Activated naive CD8-positive, alpha-beta T cell treated with anti-CD3 and anti-CD28 coated beads, Interleukin-2, amount 50 U/mL, for 16 hours (primary cell): ENCODE data around the gene G6PC3.
A peak's percentile ranks its signal among the peaks of the same experiment; 100 is the strongest.

ENCODE experiments used
- DNase-seq: peaks from one replicate; pipeline ENCODE4 v3.0.0-alpha.2; 2020; ENCODE audit warnings: low read depth, low spot score

The G6PC3 gene

DNA sequence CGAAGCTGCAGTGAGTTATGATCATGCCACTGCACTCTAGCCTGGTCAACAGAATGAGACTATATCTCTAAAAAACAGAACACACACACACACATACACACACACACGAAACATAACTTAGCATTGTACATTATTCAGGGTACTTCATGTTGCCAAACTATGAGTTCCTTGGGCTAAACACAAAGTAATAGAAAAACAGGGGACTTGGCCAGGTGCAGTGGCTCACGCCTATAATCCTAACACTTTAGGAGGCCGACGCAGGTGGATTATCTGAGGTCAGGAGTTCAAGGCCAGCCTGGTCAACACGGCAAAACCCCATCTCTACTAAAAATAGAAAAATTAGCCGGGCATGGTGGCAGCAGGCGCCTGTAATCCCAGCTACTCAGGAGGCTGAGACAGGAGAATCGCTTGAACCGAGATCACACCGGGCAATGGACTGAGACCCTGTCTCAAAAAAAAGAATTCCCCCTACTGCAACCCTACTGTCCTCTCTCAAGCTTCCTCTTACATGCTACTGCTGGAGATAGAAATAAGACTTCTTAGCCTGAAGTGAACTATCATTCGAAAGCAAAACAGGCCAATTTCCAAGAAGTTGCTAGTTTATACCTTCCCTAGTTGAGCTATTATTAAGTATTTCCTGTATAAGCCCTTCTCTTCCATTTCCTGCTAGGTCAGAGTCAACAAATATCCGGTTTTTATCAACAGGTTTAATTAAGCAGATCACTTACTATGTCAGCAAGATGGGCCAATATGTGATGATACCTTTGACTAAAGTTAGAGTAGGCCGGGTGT lies 11.2 kb upstream of the G6PC3 start:
- DNase-seq: no peak

GRCh38 chr17:44061446-44061845 lies 9.1 kb upstream of the G6PC3 start:
- DNase-seq: no peak

DNA sequence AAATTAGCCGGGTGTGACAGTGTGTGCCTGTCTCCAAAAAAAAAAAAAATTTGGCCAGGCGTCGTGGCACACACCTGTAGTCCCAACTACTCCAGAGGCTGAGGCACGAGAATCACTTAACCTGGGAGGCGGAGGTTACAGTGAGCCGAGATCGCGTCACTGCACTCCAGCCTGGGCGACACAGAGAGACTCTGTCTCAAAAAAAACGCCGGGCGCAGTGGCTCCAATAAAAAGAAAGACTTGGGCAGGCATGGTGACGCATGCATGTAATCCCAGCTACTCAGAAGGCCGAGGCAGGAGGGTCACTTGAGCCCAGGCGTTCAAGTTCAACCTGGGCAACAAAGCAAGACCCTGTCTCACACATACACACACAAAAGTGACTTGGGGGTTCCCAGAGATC lies 7.7 kb upstream of the G6PC3 start:
- no peak for DNase-seq

- DNase-seq: no peak
These were observed 6.6 kb upstream of the G6PC3 start for GRCh38 chr17:44063704-44064639.

DNA sequence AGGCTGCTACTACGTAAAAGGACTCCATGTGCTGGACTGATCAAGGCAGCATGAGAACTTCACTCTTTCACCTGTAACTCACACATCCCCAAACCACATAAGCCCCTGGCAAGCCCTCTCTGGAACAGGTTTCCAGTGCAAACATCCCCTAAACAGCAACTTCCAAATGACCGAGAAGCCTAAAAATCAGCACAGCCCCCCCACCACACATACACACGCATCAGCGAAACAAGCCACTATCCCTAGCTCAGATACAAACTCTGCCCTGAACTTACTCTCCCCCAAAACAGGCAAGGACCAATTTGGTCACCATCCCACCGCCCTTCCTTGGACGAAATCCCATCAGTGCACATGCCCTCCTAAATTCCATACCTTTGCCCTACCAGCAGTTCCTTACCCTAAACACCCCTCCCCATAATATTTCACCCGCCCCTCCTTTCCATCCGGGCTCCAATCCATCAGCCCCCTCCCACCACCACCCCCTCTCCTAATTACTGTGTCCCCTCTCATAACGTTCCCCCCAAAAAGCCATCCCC lies 4.8 kb upstream of the G6PC3 start:
- no peak for DNase-seq

DNA sequence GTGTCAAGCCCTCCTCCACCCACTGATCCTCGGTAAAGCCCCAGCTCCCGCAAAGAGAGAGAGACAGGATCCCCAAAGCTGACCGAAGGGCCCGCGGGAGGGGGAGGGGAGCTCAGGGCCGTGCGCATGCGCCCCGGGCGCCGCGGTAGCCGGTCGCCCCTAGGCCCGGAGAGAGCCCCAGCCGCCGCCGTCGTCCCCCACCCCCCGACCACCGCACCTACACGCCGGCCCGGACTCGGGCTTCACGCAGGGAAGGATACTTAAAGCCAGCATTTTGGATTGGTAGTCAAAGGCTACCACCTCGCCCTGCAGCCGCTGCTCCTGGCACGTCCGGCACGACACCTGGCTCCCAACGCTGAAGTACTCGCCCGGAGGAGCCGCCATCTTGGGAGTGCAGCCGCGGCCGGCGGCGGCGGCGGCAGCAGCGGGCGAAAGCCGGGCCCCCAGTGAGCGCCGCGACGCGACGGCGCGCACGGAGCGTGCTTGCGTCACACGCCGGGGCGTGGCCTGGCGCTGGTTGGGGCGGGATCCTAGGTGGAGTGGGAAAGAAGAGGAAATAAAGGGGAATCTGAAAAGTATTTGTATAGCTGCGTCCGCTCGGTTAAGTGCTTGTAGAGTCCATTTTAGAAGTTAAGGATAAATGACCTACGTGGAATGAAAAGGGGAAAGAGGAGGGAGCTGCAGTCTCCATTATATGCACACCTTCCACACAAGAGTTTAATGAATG lies 4.2 kb upstream of the G6PC3 start, which contains the start of gene LSM12:
LSM12 (minus strand) TSS at position 468 of the 727 bp plus-strand sequence; CDS start at position 384, 84 bp downstream.
- DNase-seq: peak; percentile 85

DNA sequence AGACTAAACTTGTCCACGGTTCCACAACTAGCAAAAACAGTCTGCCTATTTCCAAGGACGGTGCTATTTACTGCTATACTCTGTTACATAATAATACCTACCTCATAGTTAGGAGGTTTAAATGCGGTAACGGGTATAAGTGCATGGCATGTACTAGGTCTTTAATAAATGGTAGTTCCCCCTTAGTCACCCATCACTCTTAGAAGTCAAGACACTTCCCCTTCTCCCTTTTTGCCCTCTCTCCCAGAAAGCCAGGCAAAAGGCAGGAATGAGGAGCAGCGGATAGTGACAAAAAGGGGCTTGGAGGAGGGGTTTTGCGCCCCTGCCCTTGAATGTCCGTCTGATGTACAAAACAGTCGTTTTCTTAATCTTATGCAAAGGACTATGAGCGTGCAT lies 3.0 kb upstream of the G6PC3 start:
- DNase-seq: no peak

DNA sequence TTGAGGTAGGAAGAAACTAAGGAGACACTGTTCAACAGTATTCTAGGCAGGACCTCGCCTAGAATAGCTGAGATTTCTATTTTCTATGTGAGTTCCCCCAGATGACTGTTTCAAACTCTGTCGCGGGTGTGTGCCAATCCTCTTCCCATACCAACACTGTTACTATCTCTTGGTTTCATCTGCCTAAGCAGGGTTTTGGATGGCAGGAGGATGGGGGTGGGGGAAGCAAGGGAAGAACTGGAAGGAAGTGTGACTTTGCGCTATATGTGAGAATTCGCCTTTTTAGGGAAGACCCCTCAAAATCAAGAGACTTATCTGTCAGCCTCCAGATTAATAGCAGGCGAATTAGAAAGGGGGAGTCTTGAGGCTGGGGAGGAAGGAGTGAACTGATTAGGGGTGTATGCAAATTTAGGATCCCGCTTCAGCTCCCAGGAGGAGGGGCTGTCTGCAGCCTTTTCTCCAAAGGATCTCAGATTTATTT lies 521 bp upstream of the G6PC3 start:
- DNase-seq: no peak

- no peak for DNase-seq
These were observed 624 bp downstream of the G6PC3 start for GRCh38 chr17:44071198-44071520.

- DNase-seq: no peak
These were observed 1.2 kb downstream of the G6PC3 start for GRCh38 chr17:44071772-44072171.

GRCh38 chr17:44074231-44074910 lies 3.8 kb downstream of the G6PC3 start:
- no peak for DNase-seq

- DNase-seq: no peak
These were observed 4.4 kb downstream of the G6PC3 start for GRCh38 chr17:44074911-44075285.

- DNase-seq: no peak
These were observed 5.2 kb downstream of the G6PC3 start for GRCh38 chr17:44075598-44076293.

GRCh38 chr17:44076716-44077594 lies 6.4 kb downstream of the G6PC3 start:
- DNase-seq: no peak

- no peak for DNase-seq
These were observed 7.0 kb downstream of the G6PC3 start for GRCh38 chr17:44077595-44077909.

- no peak for DNase-seq
These were observed 7.9 kb downstream of the G6PC3 start for GRCh38 chr17:44078412-44078811.

DNA sequence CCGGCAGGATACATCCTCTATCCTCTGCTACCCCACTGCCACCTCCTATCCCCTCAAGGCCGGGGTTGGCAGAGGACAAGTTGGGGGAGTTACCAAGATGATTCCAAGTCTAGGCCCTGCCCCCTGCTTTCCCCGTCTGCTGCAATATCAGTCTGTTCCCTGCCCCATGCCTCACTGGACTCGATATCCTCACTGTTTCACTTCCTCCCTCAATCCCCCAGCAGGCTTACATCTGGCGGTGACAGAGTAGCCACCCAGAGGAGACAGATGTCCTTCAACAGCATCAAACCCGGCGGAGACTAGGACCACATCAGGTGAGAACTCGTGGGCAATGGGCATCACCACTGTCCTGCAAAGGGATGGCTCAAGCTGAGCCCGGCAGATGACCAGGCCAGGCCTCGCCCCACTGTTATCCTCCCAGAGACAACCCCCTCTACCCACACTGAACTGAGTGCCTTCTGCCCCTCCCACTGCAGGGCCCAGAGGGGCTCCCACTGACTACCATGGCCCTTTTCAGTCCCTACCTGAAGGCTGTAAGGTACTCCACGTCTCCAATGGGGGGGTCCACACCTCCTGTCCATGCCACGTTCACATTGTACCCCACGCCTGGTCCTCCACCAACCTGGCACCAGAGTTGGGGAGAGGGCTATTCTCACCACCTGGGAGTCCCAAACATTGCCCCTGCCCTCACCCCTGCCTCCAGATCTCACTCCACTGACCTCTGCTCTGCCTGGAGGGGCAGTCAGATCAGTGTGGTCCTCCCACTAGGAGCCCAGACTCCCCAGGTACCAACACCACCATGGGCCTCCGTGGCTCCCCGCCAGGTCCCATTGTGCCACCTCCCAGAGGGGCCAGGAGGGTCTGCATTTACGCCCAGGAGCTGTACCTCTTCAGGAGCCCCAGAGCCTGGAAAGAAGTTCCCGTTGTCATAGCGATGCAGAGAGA lies 9.6 kb downstream of the G6PC3 start:
- no peak for DNase-seq

- DNase-seq: no peak
These were observed 11.1 kb downstream of the G6PC3 start for GRCh38 chr17:44081681-44082080.
